ENCODE results near the gene BACE2. TPM values are rescaled to one million over a fixed set of nuclear protein-coding genes. Genes with fewer than 3 reads are reported as not detected.
A peak's percentile ranks its signal among the peaks of the same experiment; 100 is the strongest.

The BACE2 gene
- 11.4 TPM for total RNA-seq
- long read RNA-seq, full-length matches to known transcripts, result 20 of 30 reads
- long read RNA-seq, partial matches to known transcripts, result 1 of 30 reads
- long read RNA-seq, other reads (novel, unspliced or antisense), result 9 of 30 reads

DNA sequence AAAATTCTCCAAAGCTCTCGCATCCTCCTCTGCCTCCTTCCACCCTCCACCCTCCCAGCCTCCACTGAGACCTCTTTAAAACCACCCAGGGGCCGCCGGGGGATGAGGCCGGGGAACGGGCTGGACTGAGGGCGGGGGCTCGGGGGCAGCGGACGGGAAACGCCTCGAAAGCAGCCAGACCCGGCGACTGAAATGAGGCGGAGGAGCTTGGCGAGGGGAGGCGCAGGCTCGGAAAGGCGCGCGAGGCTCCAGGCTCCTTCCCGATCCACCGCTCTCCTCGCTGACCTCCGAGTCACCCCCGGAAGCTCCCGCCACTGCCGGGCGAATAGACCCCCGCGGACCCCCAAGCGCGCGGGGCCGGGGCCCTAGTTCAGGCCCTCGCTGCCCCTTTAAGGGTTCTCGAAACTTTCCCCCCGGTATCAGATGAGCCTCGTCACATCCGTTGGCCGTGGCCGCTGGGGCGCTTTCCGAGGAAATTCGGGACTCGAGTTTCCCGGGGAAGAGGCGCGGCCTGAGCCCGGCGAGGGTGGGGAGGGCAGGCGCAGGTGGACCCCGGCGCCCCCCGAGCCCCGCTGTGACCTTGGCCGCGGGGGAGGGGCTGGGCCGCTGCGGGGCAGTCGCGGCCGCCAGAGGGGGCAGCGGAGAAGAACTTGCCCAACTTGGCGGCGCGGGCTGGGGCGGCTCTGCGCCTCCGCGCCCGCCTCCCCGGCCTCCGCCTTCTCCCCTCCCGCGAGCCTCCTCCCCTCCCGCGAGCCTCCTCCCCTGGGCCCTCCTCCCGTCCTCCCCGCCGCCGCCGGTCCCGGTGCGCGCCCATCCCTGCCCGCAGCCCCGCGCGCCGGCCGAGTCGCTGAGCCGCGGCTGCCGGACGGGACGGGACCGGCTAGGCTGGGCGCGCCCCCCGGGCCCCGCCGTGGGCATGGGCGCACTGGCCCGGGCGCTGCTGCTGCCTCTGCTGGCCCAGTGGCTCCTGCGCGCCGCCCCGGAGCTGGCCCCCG is at the start of gene BACE2:
BACE2 (plus strand) TSS at position 813 of the 995 bp plus-strand sequence; CDS start at position 917, 104 bp downstream.
- intact Hi-C loops (cut with DNase I), result no loop called here
- ATAC-seq (ENCODE audit: poor library complexity), result peak; percentile 91
- peak; percentile 87 for DNase-seq

DNA sequence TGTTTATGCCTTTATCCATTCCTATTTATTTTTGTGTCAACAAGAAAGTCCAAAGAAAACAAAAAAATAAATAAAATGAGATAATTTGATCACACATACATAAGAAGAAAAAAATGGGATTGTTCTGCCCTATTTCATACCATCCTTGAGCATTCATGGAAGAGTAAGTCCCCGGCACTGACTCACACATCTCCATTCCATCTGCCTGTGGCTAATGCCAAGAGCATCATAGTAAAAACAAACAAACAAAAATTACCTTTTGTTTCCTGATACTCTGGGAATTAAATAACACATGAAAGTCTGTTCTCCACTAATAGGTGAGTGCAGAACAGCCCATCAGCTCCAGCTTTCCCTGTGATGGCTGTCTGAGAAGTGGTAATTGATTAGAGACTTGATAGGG is 48.1 kb upstream of the BACE2 start:
- intact Hi-C loops (cut with DNase I), result loop anchor here (10.0 kb wide), 1 partner anchor 345 kb away; no protein-coding TSS in a partner anchor
- ATAC-seq (ENCODE audit: poor library complexity), result no peak
- no peak for DNase-seq

GRCh38 chr21:41120997-41121396 is 47.0 kb upstream of the BACE2 start:
- no peak for DNase-seq
- intact Hi-C loops (cut with DNase I), result loop anchor here (10.0 kb wide), 1 partner anchor 344 kb away; no protein-coding TSS in a partner anchor
- no peak for ATAC-seq (ENCODE audit: poor library complexity)

DNA sequence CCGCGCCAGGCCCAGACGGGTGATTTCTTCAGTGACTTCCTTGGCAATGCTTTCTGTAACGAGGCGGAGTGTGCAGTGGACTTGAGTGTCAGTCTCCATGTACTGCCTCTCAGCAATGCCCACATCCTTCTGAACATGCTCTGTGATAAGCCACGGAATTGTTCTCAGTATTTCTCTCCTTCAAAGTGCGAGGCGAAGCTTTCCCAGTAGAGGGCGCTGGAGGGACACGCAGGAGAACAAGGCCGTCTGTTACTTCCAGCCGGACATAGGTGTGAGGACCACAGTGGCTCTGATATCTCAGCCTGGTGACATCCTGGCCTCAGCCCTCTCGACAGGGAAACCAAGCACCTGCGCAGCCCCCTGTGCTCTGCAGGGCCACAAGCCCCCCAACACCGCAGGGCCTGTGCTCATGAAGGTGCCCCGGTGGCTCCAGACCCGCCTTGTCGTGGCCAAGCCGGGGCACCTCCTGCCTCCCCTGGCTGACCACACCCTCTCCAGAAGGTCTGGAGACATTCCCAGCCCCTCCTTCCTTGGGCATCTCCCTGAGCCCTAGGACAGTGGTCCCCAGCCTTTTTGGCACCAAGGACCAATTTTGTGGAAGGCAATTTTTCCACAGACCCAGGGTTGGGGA is 46.1 kb upstream of the BACE2 start:
- ATAC-seq (ENCODE audit: poor library complexity), result peak; percentile 87

DNA sequence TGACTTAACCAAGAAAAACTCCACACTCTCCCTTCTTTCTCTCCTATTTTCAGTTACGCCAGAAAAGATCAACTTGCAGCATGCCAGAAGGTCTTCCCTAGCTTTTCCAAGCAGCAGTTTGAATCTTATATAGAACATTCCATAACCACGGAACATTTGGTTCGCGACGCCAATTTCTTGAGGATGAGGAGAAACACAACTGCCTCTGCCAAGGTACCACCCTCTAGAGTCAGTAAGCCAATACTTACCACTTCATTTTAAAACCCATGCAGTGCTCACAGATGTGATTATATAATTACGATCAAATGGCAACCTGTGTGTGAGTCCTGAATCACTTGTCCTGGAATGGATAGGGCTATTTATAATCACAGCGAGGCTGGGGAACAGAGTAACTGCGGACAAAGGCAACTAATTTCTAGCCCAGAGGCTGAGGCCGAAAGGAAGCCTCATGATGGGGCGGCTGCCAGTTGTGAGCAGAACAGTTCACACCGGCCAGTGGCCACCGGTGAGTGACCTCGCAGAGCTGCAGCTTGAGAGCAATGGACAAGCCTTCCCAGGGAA is 43.2 kb upstream of the BACE2 start:
- intact Hi-C loops (cut with DNase I), result loop anchor here (10.0 kb wide), 1 partner anchor 340 kb away; no protein-coding TSS in a partner anchor
- no peak for DNase-seq
- peak; percentile 62 for ATAC-seq (ENCODE audit: poor library complexity)

More for the DNA sequence above, 46.1 kb upstream of the BACE2 start:
- peak; percentile 86 for DNase-seq
- intact Hi-C loops (cut with DNase I), result loop anchor here (10.0 kb wide), 1 partner anchor 343 kb away; no protein-coding TSS in a partner anchor

- DNase-seq, result no peak
- ATAC-seq (ENCODE audit: poor library complexity), result no peak
- intact Hi-C loops (cut with DNase I), result loop anchor here (10.0 kb wide), 1 partner anchor 336 kb away; no protein-coding TSS in a partner anchor
Measured at GRCh38 chr21:41128981-41129380, 39.0 kb upstream of the BACE2 start.

- intact Hi-C loops (cut with DNase I), result no loop called here
- DNase-seq, result no peak
- no peak for ATAC-seq (ENCODE audit: poor library complexity)
Measured at GRCh38 chr21:41130883-41131282, 37.1 kb upstream of the BACE2 start.

DNA sequence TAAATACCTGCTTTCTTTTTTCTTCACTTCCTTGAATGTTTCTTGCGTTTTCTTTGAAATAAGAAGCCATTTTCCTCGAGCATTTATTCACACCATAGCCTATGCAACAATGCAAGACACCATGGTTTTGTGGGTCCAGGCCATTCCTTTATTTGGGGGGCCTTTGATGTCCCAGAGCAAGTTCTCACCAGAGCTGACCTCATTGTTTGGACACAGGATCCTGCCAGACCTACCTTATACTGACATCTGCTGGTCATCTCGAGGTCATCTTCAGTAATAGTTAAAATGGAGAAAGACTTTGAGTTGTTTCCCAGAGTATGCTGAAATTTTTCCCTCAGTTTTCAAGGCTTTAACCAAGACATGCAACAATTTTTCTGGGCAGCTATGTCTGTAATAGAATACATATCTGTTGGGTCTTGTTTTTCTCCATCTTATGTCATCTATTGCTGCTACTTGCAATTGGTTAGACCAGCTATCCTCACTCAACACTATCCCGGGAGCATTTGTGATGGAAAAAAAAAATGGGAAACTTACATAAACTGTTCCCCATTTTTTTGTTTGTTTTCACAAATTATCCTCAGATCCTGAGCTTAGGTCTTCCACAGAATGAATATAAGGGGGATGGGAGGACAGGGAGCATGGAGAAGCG is 34.0 kb upstream of the BACE2 start:
- ATAC-seq (ENCODE audit: poor library complexity) (no peak), DNase-seq (no peak)
- intact Hi-C loops (cut with DNase I), result no loop called here

DNA sequence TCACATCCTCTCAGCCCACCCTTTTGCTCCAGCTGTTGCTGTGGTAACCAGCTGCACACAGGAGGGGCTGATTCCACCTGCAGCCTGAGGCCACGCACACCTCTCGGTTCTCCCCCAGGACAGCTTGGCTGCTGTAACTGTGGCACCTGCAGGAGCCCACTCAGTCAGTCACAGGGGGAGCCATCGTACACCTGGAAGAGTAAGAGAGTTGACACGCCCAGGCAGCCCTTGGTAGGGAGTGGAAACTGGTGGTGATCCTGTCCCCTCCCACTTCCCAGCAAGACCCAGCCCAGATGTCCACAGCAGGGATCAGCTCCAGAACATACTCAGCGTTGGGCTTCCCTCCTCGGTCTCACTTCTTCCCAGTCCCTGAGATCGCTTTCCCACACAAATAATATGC is 32.2 kb upstream of the BACE2 start:
- DNase-seq (no peak), ATAC-seq (ENCODE audit: poor library complexity) (no peak)
- intact Hi-C loops (cut with DNase I), result no loop called here

DNA sequence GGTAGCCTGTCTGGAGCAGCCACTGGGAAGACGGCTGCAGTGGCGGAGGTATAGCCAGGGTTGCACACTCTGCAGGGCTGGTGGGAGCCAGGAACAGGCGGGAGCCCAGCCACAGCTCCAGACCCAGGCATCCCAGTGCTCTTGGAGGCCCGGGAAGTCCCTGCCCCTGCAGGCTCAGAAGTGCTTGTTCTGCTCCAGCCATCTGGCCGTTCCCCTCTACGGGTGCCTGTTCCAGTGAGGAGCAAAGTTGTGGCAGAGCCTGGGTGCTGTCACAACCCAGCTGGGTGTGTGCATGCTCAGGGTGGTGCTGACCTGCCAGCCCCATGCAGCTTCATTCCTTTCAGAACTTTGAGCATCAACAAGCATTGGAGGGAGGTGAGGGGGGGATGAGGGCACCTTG is 31.7 kb upstream of the BACE2 start:
- ATAC-seq (ENCODE audit: poor library complexity) (no peak), DNase-seq (no peak)
- intact Hi-C loops (cut with DNase I), result no loop called here

DNA sequence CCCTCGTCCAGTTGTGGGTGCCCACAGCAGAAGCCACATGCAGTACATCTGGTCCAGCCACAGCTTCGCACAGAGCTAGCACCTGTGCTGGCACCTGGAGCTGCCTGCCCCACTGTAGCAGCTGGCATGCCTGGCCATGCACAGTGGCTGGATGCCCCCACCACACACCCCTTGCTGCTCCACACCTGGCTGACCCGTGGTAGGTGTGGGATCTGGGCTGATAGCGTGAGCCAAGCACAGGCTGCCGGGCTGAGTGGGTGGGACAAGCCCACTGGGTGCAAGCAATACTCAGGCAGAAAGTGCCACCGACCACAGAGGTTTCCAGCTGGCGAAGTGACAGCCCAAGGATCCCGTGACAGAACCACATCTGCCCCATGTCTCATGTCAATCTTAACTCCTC is 30.6 kb upstream of the BACE2 start:
- DNase-seq (no peak), ATAC-seq (ENCODE audit: poor library complexity) (no peak)
- intact Hi-C loops (cut with DNase I), result no loop called here

GRCh38 chr21:41137889-41138288 is 30.1 kb upstream of the BACE2 start:
- no peak for DNase-seq
- ATAC-seq (ENCODE audit: poor library complexity), result no peak
- intact Hi-C loops (cut with DNase I), result no loop called here

DNA sequence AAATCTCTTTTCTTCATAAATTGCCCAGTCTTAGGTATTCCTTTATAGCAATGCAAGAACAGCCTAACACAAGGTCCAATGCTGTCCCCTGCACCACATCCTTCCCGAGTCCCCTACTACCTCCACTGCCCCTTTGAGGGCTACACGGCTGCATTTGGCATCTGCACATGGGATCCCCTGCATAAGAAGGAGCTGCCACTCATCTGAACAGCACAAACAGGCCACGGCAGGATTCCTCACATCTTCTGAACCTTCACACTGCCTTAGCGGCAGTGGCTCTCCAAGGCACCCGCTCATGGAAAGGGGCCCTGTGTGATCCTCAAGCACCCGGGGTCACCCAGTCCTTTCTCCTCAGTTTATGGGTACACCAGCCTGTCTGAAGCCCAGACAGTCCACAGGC is 29.2 kb upstream of the BACE2 start:
- ATAC-seq (ENCODE audit: poor library complexity) (no peak), DNase-seq (no peak)
- intact Hi-C loops (cut with DNase I), result no loop called here

- DNase-seq, result no peak
- ATAC-seq (ENCODE audit: poor library complexity), result no peak
- intact Hi-C loops (cut with DNase I), result no loop called here
Measured at GRCh38 chr21:41139275-41139674, 28.7 kb upstream of the BACE2 start.

- no peak for DNase-seq
- ATAC-seq (ENCODE audit: poor library complexity), result no peak
- intact Hi-C loops (cut with DNase I), result no loop called here
Measured at GRCh38 chr21:41139951-41140350, 28.0 kb upstream of the BACE2 start.

DNA sequence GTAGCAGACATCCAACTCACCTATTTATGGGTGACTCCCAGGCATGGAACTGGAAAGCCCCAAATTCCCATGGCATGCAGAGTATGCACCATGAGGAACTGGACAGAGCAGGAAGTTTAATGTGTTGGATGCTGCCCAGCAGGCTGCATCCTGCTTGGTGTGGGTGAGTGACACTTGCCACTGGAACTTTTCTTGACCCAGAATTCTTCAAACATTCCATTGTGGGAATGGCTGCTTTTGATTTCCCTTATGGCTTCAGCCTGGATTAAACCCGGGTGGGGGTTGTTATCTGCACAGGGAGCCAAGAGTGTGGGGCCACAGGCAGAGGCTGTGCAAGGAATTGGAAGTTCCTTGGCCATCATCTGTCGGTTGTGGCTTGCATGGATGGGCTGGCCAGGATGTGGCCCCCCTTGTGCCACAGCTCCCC is 26.9 kb upstream of the BACE2 start:
- no peak for ATAC-seq (ENCODE audit: poor library complexity)
- intact Hi-C loops (cut with DNase I), result no loop called here

GRCh38 chr21:41142051-41142795 is 25.7 kb upstream of the BACE2 start:
- peak; percentile 62 for ATAC-seq (ENCODE audit: poor library complexity)
- DNase-seq, result no peak
- intact Hi-C loops (cut with DNase I), result no loop called here

More for the DNA sequence above, 26.9 kb upstream of the BACE2 start:
- no peak for DNase-seq
